Glomerular visceral epithelial cell (primary cell): ENCODE results near the gene IGFBP7.
A peak's percentile ranks its signal among the peaks of the same experiment; 100 is the strongest.
"Not testable (repeated sequence)": the region's sequence is repeated elsewhere in the genome, so short reads cannot be mapped to it uniquely, and the experiment has no call there.

Experiments used
- DNase-seq: peaks from one replicate; pipeline ENCODE4 v3.0.0-alpha.2; 2016; ENCODE audit errors: extremely low spot score

The IGFBP7 gene

DNA sequence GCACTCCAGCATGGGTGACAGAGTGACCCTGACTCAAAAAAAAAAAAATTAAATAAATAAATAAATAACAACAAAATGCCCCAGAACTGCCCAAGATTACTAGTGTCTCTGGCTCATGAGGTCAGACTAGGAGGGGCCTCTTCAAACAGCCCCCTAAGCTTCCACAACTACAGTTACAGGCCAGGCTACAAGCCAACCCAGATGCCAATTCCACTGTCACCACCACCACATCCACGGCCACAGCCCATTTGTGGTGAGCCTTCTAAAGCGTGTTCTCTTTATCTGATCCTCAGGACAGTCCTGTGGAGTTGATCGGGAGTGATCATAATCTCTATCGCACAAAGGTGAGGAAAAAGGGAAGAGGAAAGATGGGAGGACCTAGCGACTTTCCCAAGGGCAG is 36.6 kb downstream of the IGFBP7 start:
- DNase-seq, result no peak

DNA sequence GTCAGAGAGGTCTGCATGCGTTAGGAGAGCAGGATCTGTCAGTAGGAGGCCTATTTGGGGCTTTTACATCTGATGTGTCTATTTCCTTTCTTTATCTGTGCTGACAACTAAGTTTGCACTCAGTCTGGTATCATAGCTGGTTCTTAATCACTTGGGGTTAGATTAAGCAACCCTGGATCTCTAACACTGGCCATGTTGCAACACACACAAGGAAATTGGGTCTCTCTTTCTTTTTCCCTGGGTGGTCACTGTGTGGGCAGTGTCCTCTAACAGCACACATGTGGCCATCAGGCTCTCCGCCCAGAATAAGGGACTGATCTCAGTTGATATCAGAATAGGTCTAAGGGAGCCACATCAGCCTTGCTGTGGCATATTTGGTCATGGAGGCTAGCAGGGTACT is 38.9 kb downstream of the IGFBP7 start:
- no peak for DNase-seq

DNA sequence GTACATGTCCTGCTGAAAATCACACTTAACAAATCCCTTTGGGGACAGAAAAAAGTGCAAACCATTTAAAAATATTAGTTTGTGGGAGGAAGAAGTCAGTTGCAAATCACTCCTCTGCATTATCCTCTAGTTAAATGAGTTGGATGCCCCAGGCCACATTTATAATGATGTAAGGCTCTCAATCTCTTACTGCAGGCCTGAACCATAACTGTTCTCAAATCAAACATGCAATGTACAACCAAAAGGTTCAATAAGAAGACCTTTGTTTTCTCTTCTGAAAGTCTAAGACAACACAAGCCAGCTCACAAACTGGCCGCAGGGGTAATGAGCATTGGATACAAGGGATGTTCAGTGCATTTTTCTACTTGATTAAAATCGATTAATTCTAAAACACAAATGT is 39.7 kb downstream of the IGFBP7 start:
- DNase-seq, result no peak

DNA sequence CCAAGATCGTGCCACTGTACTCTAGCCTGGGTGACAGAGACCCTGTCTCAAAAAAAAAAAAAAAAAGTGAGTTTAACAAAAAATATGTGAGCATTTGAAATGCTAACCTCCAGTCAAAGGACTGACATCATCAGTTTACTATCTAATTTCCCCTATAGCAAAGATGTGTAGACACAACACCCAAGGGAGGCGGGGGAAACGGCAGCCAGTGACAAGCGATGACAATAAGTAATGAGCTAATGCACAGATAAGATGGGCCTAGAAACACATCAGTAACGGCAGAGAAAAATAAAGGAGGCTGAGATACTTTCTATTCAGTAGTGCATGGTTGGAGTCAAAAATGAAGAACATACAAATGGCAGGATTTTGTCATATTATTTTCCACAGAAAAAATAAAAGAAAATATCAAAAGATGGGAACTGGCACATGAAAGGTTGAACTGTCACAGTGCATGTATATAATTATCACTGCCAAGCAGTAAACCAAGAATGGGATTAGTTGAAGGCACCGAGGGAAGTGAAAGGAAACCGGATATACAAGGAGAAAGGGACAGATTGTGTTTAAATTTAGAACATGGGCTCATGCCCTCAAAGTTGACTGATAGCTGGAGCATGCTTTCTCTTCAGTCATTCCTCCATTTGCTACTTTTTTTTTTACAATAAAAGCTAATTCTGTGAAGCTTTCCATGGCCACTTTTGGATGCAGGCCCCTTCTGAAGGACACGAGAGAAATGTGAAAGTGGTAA is 41.8 kb downstream of the IGFBP7 start:
- no peak for DNase-seq

DNA sequence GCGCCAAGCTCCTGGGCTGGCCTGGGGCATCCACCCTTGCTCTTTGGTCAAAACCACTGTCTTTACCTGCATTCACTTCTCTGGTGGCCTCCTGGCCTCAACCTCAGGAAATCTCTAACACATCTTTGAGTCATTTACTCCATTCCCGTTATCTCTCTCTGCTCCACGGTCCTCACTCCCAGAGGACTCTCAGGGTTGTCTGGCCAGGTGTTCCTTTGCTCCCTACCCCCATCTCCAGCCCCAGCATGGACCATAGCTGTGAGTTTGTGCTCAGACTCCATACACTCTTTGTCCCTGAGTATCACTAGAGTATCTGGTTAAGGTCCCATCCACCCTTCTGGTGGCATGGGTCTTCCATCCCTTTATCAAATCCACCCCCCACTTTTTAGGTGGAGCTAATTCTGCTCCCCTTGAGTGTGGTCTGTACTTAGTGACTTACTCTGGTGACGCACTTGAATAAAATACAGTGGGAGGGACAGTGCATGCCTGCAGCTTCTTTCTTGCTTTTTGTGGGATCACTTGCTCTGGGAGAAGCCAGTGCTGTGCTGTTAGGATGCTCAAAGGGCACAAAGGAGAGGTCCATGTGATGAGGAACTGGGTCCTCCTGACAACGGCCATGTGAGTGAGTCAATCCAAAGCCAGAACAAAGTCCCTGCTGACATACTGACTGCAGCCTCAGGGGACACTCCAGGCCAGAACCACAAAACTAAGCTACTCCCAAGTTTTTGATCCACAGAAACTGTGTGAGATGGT is 44.3 kb downstream of the IGFBP7 start:
- DNase-seq, result no peak

DNA sequence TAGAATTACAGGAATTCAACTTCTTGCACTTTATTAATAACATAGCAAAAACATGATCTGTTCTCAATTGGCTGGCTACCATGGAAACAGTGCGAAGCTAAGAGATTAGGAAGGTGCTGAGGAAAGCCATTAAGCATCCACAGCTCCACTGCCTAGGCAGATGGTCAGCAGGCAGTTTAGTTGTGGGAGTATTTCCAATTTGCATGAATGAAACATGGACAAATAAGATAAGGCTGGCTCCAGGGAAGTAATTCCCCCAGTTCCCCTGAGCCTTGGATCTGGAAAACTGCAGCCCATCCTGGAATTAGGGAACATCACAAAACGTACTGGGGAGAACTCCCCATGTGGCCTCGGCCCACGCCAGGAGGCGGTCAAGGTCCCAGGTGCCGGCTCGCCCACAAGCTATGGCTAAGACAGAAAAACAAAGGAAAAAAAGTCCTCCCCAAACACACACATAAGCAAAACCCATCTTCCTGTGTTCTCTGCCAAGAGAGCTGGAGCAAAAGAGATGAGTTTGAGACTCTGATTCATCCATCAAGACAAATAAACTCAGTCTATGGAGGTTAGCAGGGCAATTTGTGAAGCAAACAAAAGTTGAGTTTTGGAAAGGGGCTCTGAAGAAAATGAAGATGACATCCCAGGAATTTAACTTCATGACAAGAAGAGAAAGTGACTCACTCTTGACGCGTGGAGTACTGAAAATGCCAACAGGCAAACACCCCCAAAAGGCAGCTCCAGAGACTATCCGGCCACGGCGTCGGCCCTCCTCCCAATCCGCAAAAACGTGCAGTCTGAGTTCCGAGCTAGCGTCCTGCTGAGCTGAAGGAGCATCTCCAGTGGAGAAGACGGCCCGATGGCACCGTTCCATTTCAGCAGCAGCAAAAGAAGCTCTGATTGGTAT is 45.1 kb downstream of the IGFBP7 start:
- peak; percentile 60 for DNase-seq

DNA sequence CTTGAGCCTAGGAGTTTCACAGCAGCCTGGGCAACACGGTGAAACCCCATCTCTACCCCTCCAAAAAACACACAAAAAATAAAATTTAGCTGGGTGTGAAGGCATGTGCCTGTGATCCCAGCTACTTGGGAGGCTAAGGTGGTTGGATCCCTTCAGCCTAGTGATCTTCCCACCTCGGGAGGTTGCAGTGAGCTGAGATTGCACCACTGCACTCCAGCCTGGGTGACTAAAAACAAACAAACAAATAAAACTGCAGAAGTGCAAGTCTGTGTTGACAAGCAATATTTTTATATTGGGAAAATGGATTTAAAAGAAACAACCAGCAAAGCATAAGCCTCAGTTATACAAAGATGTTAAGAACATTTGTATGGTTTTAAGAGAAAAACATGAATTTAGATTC is 46.1 kb downstream of the IGFBP7 start:
- no peak for DNase-seq

DNA sequence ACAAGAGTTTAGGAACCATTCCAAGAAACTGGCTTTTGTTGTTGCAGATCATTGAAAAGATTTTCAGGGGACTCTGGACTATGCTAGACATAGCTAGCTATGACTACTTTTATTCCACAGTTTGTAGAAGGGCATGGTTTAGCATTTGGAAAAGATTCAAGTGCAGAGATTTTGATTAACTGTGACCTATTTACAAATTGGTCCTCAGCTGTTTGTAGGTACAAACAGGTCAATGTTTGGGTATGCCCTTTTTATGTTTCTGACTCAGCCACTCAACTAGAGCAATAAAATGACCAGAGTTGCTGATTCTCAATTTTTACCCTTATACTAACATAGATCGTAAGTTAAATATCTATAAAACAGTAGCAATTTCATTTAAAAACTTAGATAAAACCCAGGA is 46.7 kb downstream of the IGFBP7 start:
- DNase-seq, result no peak

DNA sequence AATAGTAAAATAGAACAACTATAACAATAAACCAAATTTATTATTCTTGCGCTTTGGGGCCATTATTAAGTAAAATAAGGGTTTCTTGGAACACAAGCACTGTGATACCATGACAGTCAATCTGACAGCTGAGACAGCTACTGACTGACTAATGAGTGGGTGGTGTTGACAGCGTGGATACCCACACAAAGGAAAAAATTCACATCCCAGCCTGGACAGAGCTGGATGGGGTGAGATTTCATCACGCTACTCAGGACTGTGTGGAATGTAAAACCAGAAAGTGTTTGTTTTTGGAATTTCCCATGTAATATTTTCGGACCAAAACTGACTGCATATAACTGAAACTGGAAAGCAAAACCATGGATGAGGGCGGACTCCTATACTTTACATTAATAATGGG is 48.8 kb downstream of the IGFBP7 start:
- DNase-seq, result peak; percentile 55

DNA sequence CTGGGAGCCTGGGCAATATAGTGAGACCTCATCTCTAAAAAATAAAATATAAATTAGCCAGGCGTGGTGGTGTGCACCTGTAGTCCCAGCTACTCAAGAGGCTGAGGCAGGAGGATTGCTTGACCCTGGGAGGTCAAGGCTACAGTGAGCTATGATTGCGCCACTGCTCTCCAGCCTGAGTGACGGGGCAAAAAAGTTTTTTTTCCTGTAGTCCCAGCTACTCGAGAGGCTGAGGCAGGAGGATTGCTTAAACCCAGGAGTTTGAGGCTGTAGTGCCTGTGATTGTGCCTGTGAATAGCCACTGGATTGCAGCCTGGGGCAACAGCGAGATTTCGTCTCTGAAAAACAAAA is 49.5 kb downstream of the IGFBP7 start:
- not testable (repeated sequence) for DNase-seq

DNA sequence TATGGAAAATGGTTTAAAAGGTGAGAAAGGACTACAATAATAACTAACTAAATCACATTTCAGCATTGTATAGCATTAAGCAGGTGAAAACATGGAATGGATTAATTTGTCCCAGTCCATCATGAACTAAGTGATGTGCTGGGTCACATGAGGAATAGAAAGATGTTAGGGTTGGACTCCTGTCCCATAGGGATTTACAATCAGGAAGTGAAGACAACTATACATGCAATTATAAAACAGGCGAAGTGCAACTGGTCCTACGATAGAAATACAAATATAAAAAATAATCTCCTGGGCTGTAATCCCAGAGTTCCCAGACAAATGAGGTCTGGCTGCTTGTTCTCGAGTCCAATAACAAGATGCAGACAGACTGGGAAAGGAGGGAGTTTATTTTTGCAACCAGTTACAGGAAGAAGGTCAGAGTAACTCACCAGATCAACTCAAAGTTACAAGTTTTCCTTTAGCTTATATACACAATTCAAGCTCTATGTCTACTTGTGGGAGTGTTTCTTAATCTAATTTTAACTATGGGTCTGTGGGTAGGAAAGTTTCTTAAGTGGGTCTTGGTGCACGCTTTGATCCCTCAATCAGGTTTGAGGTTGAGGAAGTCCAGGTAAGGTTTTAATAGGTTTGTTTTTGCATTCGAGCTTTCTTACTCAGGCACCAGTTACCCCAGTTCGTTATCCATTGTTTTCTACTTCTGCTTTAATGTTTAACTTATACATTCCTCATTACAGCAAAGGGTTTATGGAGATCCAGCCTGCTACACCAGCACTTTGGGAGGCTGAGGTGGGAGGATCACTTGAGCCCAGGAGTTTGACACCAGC is 50.1 kb downstream of the IGFBP7 start:
- DNase-seq, result no peak

DNA sequence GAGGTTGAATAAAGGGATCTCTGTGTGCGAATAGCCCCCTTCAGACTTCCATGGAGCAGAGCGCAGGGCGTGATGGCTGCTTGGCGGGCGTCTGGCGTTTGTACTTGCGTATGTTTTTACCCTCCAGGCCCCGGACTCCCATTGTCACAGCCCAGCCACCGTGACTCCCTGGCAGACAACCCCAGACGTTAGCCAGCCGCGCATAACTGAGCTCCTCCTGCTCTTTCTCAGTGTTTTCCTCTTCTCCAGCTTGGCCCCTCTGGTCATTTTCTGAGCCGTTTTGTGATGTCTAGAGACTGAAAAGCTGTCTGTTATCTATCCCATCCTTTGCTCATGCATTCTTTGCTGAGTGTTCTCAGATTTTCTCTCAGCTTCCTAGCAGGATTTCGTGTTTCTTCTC is 54.3 kb downstream of the IGFBP7 start:
- DNase-seq, result no peak

DNA sequence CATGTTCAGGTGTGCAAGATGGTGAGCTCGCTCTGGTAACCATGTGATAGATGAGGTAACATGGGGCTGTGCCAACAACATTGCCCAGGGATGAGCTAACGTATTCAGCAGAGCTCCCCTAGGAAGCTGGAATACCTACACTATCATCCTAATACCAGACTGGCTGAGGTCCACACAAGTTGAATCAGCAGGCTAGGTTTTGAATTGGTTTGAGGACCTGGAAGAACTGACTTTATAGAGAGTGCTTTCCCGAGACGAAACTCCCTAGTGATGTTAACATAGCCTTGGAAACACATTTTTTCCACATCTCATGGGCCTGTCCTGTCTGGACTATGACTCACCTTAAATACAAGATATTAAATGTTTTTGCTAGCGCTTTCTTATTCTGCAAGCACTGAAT is 56.7 kb downstream of the IGFBP7 start:
- DNase-seq, result peak; percentile 93

DNA sequence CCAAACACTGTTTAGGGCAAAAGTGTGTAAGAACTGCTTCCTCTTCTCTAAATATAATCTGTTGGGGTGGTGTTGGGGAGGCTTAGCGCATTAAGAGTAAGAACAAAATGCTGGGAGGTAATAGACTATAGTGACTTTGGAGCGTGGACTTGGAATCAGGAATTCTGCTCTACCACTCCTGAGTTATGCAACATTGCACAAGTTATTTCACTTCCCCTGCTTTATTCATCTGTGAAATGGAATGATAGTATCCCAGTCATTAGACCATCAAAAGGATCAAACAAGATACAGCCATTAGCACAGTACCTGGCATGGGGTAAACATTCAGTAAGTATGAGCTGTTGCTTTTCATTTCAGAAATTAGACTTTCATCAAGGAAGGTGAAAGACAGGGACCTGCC is 58.7 kb downstream of the IGFBP7 start:
- no peak for DNase-seq

DNA sequence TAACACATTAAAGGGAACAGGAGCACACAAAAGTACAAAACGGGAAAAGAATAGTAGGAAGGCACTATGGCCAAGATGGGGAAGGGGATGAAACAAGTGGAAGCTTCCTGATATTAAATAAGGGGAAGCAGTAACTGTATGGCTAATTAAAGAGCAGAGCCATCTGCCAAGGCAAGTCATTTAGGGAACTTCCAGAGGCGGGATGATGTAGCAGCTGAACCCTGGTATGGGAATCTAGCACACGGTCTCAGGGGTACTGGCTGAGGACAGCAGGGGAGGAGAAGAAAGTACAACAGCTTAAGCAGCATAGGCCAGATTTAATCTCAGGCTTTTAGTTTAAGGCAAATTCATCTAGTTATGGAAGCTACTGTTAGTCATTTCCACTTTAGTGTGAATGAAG is 59.1 kb downstream of the IGFBP7 start:
- DNase-seq, result no peak

DNA sequence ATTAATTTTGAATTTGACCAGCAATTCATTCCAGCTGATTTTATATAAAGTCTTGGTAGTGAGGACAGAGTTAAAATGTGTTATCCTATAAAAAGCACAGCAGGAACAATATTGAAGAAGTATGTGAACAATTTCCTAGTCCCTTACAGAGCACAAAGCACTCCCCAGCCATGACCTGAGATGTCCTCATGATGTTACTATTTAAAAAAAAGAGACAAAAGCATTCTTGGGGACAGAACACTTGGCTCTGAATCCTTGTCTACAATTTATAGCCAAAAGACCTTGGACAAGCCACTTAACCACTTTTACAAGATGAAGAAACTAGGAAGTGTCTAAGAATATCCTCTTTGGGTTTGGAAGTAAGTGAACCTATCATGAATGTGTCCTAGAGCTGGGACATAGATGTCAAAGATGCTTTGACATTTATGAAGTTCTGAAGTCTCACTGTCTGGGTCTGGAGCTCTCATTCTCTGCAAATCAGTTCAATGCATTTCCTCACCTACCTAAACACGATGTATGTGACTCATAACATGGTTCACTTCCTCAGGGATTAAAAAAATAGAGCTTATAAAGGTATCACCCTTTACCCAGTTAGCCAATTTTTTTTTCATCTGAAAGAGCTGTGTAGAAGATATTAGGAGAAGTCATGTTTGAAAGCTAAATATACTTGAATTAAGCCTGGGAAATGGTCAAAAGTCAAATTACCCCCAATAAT is 61.4 kb downstream of the IGFBP7 start:
- DNase-seq, result peak; percentile 51

DNA sequence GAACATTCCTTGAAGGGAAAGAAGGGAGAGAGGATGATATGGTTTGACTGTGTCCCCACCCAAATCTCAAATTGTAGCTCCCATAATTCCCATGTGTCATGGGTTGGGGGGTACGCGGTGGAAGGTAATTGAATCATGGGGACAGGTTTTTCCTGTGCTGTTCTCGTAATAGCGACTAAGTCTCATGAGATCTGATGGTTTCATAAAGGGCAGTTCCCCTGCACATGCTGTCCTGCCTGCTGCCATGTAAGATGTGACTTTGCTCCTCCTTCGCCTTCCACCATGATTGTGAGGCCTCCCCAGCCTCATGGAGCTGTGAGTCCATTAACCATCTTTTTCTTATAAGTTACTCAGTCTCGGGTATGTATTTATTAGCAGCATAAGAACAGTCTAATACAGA is 63.1 kb downstream of the IGFBP7 start:
- not testable (repeated sequence) for DNase-seq

DNA sequence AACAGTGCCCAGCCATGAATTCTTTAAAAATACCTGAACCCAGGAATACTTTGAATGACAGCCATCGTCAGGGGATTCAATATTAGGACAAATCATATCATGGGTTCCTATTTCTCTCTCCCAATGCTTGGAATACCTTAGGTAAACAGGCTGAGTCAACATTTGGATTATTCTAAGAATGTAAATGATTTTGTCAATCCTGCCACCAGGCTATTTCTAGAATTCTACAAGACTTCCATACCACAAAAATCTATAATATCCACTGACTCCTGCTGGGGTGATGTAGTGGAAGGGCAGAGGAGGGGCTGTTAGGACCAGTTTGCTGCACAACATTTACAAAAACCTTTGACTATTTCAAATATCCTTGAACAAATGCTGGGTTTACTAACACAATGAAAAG is 65.2 kb downstream of the IGFBP7 start:
- DNase-seq, result peak; percentile 52

DNA sequence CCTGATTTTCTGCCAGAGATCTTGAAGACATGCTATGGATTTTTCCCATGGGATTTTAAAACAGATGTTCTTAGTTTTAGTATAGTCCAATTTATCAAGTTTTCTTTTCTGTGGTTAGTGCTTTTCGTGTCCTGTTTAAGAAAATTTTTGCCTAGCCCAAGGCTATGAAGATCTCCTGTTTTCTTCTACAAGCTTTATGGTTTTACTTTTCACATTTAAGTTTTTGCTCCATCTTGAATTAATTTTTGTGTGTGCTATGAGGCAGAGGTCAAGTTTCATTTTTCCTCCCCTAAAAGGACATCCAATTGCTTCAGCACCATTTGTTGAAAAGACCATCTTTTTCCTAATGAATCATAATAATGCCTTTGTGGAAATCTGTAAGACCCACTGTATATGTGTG is 65.9 kb downstream of the IGFBP7 start:
- DNase-seq, result no peak

DNA sequence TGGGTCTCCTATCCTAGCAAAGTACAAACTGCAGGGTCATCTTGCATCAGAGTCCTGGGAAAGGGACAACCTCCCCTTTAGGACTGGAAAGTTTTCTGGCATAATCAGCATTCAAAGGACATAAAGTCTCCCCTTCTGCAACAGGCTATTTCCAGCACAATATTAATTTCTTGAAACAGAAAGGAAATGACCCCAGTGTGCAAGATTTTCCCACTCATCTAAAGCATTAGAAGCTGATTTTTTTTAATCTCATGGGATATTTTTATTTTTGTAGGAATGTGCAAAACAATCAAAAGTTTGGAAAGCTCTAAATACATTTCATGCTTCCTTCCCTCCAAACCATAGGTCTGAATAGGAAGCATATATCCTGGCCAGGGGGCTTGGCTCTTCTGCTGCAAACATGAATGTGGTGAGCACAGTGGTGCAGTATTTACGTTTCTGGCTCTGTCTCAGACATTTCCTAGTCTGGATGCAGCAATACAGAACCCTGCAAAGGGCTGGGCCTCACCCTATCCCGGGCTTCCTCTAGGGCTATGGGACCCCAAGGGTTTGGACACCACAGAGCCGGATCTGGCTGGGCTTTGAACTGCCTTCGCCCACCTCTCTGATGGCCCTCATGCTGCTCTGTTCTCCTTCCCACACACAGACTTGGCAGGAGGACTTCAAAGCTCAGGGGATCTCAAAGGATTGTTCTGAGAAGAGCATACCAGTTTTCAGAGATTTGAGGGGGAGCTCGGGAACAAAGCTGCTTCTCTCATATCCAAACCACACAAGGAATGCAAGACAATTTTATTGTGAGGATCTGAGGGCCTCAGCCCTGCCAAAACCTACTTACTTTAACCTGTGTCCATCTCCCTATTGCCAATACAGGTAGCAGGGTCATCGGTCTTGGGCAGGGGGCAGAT is 66.6 kb downstream of the IGFBP7 start:
- no peak for DNase-seq
